Measurements from ENCODE around the gene P2RY11.

DNA sequence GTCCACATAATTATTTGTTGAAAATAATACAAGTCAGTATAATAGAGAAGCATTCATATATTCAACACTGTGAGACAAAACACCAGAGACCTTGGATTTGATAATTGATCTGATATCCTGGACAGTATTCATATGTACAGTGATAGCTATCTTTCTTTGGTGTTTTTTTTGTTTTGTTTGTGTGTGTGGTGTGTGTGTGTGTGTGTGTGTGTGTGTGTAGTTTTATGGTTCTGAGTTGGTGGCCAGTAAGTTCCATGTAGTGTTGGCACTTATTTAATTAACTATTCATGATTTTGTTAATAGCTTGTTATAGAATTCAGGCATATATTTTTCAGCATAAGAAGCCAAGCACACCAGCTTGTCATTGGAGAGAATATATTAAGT lies 7.4 kb upstream of the P2RY11 start:
- no peak for TF ChIP-seq EZH2phosphoT487 (IDR thresholded peaks at IDR 0.05; ENCODE audit: low read length)
- TF ChIP-seq, protein P1, sequence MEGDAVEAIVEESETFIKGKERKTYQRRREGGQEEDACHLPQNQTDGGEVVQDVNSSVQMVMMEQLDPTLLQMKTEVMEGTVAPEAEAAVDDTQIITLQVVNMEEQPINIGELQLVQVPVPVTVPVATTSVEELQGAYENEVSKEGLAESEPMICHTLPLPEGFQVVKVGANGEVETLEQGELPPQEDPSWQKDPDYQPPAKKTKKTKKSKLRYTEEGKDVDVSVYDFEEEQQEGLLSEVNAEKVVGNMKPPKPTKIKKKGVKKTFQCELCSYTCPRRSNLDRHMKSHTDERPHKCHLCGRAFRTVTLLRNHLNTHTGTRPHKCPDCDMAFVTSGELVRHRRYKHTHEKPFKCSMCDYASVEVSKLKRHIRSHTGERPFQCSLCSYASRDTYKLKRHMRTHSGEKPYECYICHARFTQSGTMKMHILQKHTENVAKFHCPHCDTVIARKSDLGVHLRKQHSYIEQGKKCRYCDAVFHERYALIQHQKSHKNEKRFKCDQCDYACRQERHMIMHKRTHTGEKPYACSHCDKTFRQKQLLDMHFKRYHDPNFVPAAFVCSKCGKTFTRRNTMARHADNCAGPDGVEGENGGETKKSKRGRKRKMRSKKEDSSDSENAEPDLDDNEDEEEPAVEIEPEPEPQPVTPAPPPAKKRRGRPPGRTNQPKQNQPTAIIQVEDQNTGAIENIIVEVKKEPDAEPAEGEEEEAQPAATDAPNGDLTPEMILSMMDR (IDR thresholded peaks at IDR 0.05; ENCODE audit: low read length), result no peak
